Measurements from ENCODE around the gene MRPL40.

DNA sequence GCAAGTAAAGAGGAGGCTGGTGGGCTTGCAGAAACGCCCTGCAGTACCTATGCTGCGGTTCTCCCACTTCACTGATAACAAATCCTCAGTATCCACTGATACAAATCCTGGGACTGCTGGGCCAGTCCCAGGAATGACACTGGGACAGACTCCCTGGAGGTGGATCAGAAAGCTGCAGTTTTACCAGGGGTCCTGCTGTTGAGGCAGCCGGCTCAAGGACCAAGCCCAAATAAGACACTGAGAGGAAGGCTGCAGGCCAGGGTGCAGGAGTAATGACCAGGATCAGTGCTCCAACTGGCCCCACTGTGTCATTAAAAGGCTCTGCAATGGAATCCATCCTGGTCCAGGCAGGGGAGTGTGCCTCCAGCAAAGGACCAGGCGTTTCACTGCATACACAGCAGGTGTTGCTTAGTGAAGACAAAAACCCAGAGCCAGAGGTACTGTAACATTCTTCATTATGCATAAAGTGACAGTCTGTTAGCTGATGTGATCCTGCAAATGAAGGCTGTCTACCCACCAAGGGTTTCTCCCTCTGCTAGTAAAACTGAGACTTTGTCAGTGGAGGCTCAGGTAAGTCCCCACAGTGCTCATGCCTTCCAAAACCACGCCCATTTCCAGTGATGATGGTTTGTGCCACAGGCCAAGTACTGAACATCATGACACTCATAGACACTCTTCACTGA lies 16.5 kb downstream of the MRPL40 start:
- no peak for TF ChIP-seq CTCF (IDR thresholded peaks at IDR 0.05)
- no peak for TF ChIP-seq POLR2A (IDR thresholded peaks at IDR 0.05)
